HK-2 (cell line): ENCODE data around the gene TBC1D10A.

Source experiments
- DNase-seq: peaks from one replicate; pipeline ENCODE4 v3.0.0-alpha.2; 2018; ENCODE audit not compliant: unreplicated experiment

TBC1D10A gene

GRCh38 chr22:30321461-30321860 lies 5.3 kb downstream of the TBC1D10A start:
- DNase-seq = no peak

- DNase-seq = no peak
Observed at GRCh38 chr22:30320021-30320556, 6.7 kb downstream of the TBC1D10A start.

- no peak for DNase-seq
Observed at GRCh38 chr22:30318799-30319419, 7.8 kb downstream of the TBC1D10A start.

- DNase-seq = no peak
Observed at GRCh38 chr22:30317778-30318177, 9.0 kb downstream of the TBC1D10A start.

- no peak for DNase-seq
Observed at GRCh38 chr22:30315962-30316576, 10.7 kb downstream of the TBC1D10A start.

GRCh38 chr22:30314915-30315314 lies 11.8 kb downstream of the TBC1D10A start:
- peak; percentile 68 for DNase-seq

- no peak for DNase-seq
Observed at GRCh38 chr22:30313527-30314363, 13.0 kb downstream of the TBC1D10A start.

GRCh38 chr22:30312053-30312452 lies 14.7 kb downstream of the TBC1D10A start:
- peak; percentile 56 for DNase-seq

- DNase-seq = peak; percentile 56
Observed at GRCh38 chr22:30310881-30311771, 15.6 kb downstream of the TBC1D10A start.

- no peak for DNase-seq
Observed at GRCh38 chr22:30309951-30310741, 16.6 kb downstream of the TBC1D10A start.

GRCh38 chr22:30308518-30309230 lies 18.1 kb downstream of the TBC1D10A start:
- DNase-seq = no peak

- DNase-seq = no peak
Observed at GRCh38 chr22:30308093-30308492, 18.6 kb downstream of the TBC1D10A start.

- no peak for DNase-seq
Observed at GRCh38 chr22:30307041-30307574, 19.6 kb downstream of the TBC1D10A start.

- DNase-seq = no peak
Observed at GRCh38 chr22:30306627-30307011, 20.1 kb downstream of the TBC1D10A start.

- no peak for DNase-seq
Observed at GRCh38 chr22:30305906-30306626, 20.7 kb downstream of the TBC1D10A start.

GRCh38 chr22:30305519-30305905 lies 21.2 kb downstream of the TBC1D10A start:
- no peak for DNase-seq

GRCh38 chr22:30304495-30305244 lies 22.1 kb downstream of the TBC1D10A start:
- DNase-seq = no peak

- no peak for DNase-seq
Observed at GRCh38 chr22:30302810-30303138, 24.0 kb downstream of the TBC1D10A start.
